A549 (cell line): ENCODE results near the gene PGLYRP2. TPM values are rescaled to one million over a fixed set of nuclear protein-coding genes. Genes with fewer than 3 reads are reported as not detected.

Experiments
- ATAC-seq, 2 experiments: fragments of 200-7000 bp in 1 of 2; fragments of >200 bp in 1 of 2; cut with Nextera tagmentation in 1 of 2; cut with Tn5 transposase in 1 of 2; 3 replicates each; pipeline versions ENCODE4 v1.8.0 to v1.9.1; 2018 to 2020; ENCODE audit warnings: mild to moderate bottlenecking in 1 of 2, moderate library complexity in 1 of 2
- CTCF ChIA-PET: fragments of 300-600 bp; sonication (Branson Sonifier 250); formaldehyde crosslinking; extraction: SDS; loops from one replicate; lab custom pipeline; 2021; ENCODE audit warnings: antibody characterized with exemption, inconsistent platforms; lab: Yijun Ruan, JAX
- POLR2A ChIA-PET: fragments of 350-600 bp; formaldehyde crosslinking; extraction: SDS; loops from one replicate; lab custom pipeline; 2021; ENCODE audit warnings: antibody characterized with exemption, inconsistent platforms; lab: Yijun Ruan, JAX
- DNase-seq, 2 experiments: peaks; one replicate each; pipeline versions ENCODE4 v3.0.0 to v3.0.0-alpha.2; 2011 to 2016; ENCODE audit warnings: low read depth in 1 of 2, low spot score in 1 of 2
- FAIRE-seq: peaks from 2 replicates; lab custom pipeline; 2011; peaks lifted over from hg19 to GRCh38; lab: Jason Lieb, UNC
- H3K27ac ChIP-seq, 2 experiments: fragments of >200 bp; sonication (Bioruptor Twin); formaldehyde crosslinking; 3 replicates each; pipeline ENCODE4 v1.5.1; 2016 to 2017
- H3K4me1 ChIP-seq: fragments of >200 bp; sonication (Bioruptor Twin); formaldehyde crosslinking; 3 replicates; pipeline ENCODE4 v1.6.1; 2016
- H3K4me2 ChIP-seq: fragments of >200 bp; sonication (Bioruptor Twin); formaldehyde crosslinking; 3 replicates; pipeline ENCODE4 v1.6.1; 2016
- H3K4me3 ChIP-seq: fragments of >200 bp; sonication (Bioruptor Twin); formaldehyde crosslinking; 3 replicates; pipeline ENCODE4 v1.5.1; 2016
- H3K9me3 ChIP-seq: fragments of >200 bp; sonication (Bioruptor Twin); formaldehyde crosslinking; 3 replicates; pipeline ENCODE4 v1.6.1; 2016
- ATOH8 ChIP-seq: fragments of 250-450 bp; sonication (Bioruptor Pico); IDR thresholded peaks from 2 replicates; pipeline ENCODE4 v1.5.0; 2020; ENCODE audit warnings: low read depth, mild to moderate bottlenecking, moderate library complexity
- CBX8 ChIP-seq: fragments of 200-600 bp; sonication (generic); IDR thresholded peaks from 2 replicates; pipeline ENCODE4 v1.6.1; 2016
- CEBPB ChIP-seq, 2 experiments: fragments of >200 bp in 1 of 2; sonication (Bioruptor Twin) in 1 of 2; formaldehyde crosslinking in 1 of 2; IDR thresholded peaks; 2 replicates each; pipeline ENCODE4 v1.6.1; 2012 to 2016
- CHD2 ChIP-seq: fragments of 150-350 bp; IDR thresholded peaks from 2 replicates; pipeline ENCODE4 v1.6.1; 2014; ENCODE audit warnings: low read length; ENCODE audit not compliant: partially characterized antibody
- CHD4 ChIP-seq: fragments of 200-600 bp; sonication (generic); IDR thresholded peaks from 2 replicates; pipeline ENCODE4 v1.6.1; 2016; ENCODE audit warnings: antibody characterized with exemption, mild to moderate bottlenecking, borderline replicate concordance
- E2F6 ChIP-seq: IDR thresholded peaks from 2 replicates; pipeline ENCODE4 v1.6.1; 2012; ENCODE audit warnings: low read depth, borderline replicate concordance
- EHF ChIP-seq: fragments of 250-450 bp; sonication (Bioruptor Pico); IDR thresholded peaks from 2 replicates; pipeline ENCODE4 v1.5.0; 2020; ENCODE audit warnings: mild to moderate bottlenecking
- ELK1 ChIP-seq: fragments of 150-350 bp; IDR thresholded peaks from 2 replicates; pipeline ENCODE4 v1.6.1; 2014; ENCODE audit warnings: low read depth, mild to moderate bottlenecking, low read length
- MAFK ChIP-seq: fragments of 450-650 bp; IDR thresholded peaks from 2 replicates; pipeline ENCODE4 v1.6.1; 2014; ENCODE audit not compliant: partially characterized antibody
- MAX ChIP-seq: IDR thresholded peaks from 2 replicates; pipeline ENCODE4 v1.6.1; 2012
- NFE2L2 ChIP-seq: fragments of 150-350 bp; conservative IDR thresholded peaks from 2 replicates; pipeline ENCODE4 v1.6.1; 2014; ENCODE audit warnings: low read length
- POLR2A ChIP-seq: IDR thresholded peaks from 2 replicates; pipeline ENCODE4 v1.6.1; 2012; ENCODE audit warnings: mild to moderate bottlenecking, low read length
- REST ChIP-seq: fragments of 200-600 bp; sonication (generic); IDR thresholded peaks from 2 replicates; pipeline ENCODE4 v1.6.1; 2016; ENCODE audit warnings: antibody characterized with exemption, mild to moderate bottlenecking, moderate library complexity
- ZC3H11A ChIP-seq: fragments of 450-650 bp; IDR thresholded peaks from 2 replicates; pipeline ENCODE4 v1.6.1; 2014; ENCODE audit warnings: antibody characterized with exemption, mild to moderate bottlenecking
- ZFP36 ChIP-seq: fragments of 450-650 bp; IDR thresholded peaks from 2 replicates; pipeline ENCODE4 v1.6.1; 2014; ENCODE audit warnings: borderline replicate concordance; ENCODE audit not compliant: partially characterized antibody
- ZNF302 ChIP-seq: fragments of 250-450 bp; sonication (Bioruptor Pico); IDR thresholded peaks from 2 replicates; pipeline ENCODE4 v1.9.0; 2021; ENCODE audit warnings: inconsistent platforms, mild to moderate bottlenecking, moderate library complexity
- WGBS: methylation state at CpG from one replicate; pipeline ENCODE4 v1.1.6; 2017; ENCODE audit errors: missing lambda C conversion rate; 5-methylcytosine and 5-hydroxymethylcytosine counted together
- polyA plus RNA-seq, 4 experiments: library from polyadenylated mRNA; depleted of rRNA in 3 of 4; stranded (reverse); fragments of >200 nt; fragmentation: RNase III in 1 of 4; extraction: RNeasy Plus Mini Kit Qiagen cat#74134 plus additional on column Dnase treatment in 1 of 4; gene quantifications; 2 replicates in 3 of 4; 3 replicates in 1 of 4; pipeline ENCODE4 v1.2.3, GENCODE V29; 2011 to 2017

Gene PGLYRP2
- polyA plus RNA-seq, 2 of the 4 experiments (the other 2 are of a cell fraction): not detected

- ATAC-seq (no peak), DNase-seq (no peak), FAIRE-seq (no peak)
- CTCF ChIA-PET: no interaction called here
- POLR2A ChIA-PET: no interaction called here
- Histone ChIP-seq H3K4me3 (no peak overlapping the region), H3K27ac (no peak overlapping the region), H3K4me1 (no peaks in the 10 kb centered on the region), H3K4me2 (no peak overlapping the region), H3K9me3 (0 out of 3 replicates have a peak, but pooled peaks cover 2% of the 10 kb centered on the region)
- 85% methylated on average over 8 of the region's 15 CpGs for WGBS
- no peak for TF ChIP-seq ATOH8 (CRISPR knock-in tag)
- TF ChIP-seq MAX: no peak
- TF ChIP-seq CEBPB (IDR thresholded peaks at IDR 0.05): no peak
- no peak for TF ChIP-seq ZNF302 (CRISPR knock-in tag)
Measured at GRCh38 chr19:15525291-15525690, 46.0 kb upstream of the PGLYRP2 start.

- no peak overlapping the region for H3K4me2 ChIP-seq
- H3K27ac ChIP-seq: no peak overlapping the region
- TF ChIP-seq ZNF302 (CRISPR knock-in tag) (no peak), EHF (CRISPR knock-in tag) (no peak)
- TF ChIP-seq, all 56 proteins: peak for 0
- POLR2A ChIA-PET: no interaction called here
- H3K9me3 ChIP-seq: no peaks in the 10 kb centered on the region
- H3K4me1 ChIP-seq: no peaks in the 10 kb centered on the region
- no peak for DNase-seq
- no peak for ATAC-seq
- 42% methylated on average over 3 of the region's 5 CpGs for WGBS
- no peak overlapping the region for H3K4me3 ChIP-seq
- FAIRE-seq: no peak
- CTCF ChIA-PET: interaction anchor here (1.3 kb wide), 1 partner anchor 105 kb away, joined by 3 read pairs; no protein-coding TSS in a partner anchor
Measured at GRCh38 chr19:15524781-15525180, 45.5 kb upstream of the PGLYRP2 start.

- Histone ChIP-seq H3K27ac (no peak overlapping the region), H3K4me3 (no peak overlapping the region), H3K4me2 (no peak overlapping the region), H3K4me1 (no peaks in the 10 kb centered on the region), H3K9me3 (peaks cover 15% of the 10 kb centered on the region; the same call in 2 of the 3 replicates)
- ATAC-seq: peak in 1 of 2 experiments; percentile 24; a peak in 1 of 6 replicates
- FAIRE-seq: no peak
- ChIA-PET POLR2A (no interaction called here), CTCF (no interaction called here)
- TF ChIP-seq POLR2A (no peak), NFE2L2 (no peak), ZFP36 (peak; percentile 35), CBX8 (no peak), REST (no peak), ELK1 (no peak)
- DNase-seq: no peak
- WGBS: 40% methylated on average over 4 of the region's 6 CpGs
Measured at GRCh38 chr19:15519433-15519976, 40.2 kb upstream of the PGLYRP2 start.

- Histone ChIP-seq H3K4me3 (no peak overlapping the region), H3K9me3 (peaks cover 15% of the 10 kb centered on the region; the same call in 2 of the 3 replicates), H3K4me2 (no peak overlapping the region), H3K4me1 (no peaks in the 10 kb centered on the region), H3K27ac (no peak overlapping the region)
- whole genome bisulfite sequencing: 0% methylated on average over 1 of the region's 1 CpG
- no peak for DNase-seq
- no peak for TF ChIP-seq CHD4
- no peak for TF ChIP-seq E2F6
- no peak for TF ChIP-seq ZC3H11A
- no peak for TF ChIP-seq MAFK
- TF ChIP-seq CEBPB (IDR thresholded peaks at IDR 0.05): no peak
- TF ChIP-seq CHD2: no peak
- no peak for FAIRE-seq
- CTCF ChIA-PET: interaction anchor here (0.6 to 1.4 kb wide), 3 partner anchors 67 to 731 kb away, joined by 3 to 5 read pairs (median 4); no protein-coding TSS in a partner anchor
- no peak for ATAC-seq
- POLR2A ChIA-PET: interaction anchor here (0.7 kb wide), 2 partner anchors 12 to 15 kb away, joined by 3 read pairs; no protein-coding TSS in a partner anchor
Measured at GRCh38 chr19:15517778-15518177, 38.5 kb upstream of the PGLYRP2 start.
